Stimulated activated CD8-positive, alpha-beta memory T cell treated with anti-CD3 and anti-CD28 coated beads, Interleukin-12 subunit alpha, Interleukin-12 subunit beta, amount 100 ng/mL, for 4 hours (primary cell): ENCODE data around the gene AMBRA1.
"Not testable (repeated sequence)": the region's sequence is repeated elsewhere in the genome, so short reads cannot be mapped to it uniquely, and the experiment has no call there.

Source experiments
- DNase-seq: peaks from one replicate; pipeline ENCODE4 v3.0.0-alpha.2; 2020; ENCODE audit warnings: low read depth

Gene AMBRA1

DNA sequence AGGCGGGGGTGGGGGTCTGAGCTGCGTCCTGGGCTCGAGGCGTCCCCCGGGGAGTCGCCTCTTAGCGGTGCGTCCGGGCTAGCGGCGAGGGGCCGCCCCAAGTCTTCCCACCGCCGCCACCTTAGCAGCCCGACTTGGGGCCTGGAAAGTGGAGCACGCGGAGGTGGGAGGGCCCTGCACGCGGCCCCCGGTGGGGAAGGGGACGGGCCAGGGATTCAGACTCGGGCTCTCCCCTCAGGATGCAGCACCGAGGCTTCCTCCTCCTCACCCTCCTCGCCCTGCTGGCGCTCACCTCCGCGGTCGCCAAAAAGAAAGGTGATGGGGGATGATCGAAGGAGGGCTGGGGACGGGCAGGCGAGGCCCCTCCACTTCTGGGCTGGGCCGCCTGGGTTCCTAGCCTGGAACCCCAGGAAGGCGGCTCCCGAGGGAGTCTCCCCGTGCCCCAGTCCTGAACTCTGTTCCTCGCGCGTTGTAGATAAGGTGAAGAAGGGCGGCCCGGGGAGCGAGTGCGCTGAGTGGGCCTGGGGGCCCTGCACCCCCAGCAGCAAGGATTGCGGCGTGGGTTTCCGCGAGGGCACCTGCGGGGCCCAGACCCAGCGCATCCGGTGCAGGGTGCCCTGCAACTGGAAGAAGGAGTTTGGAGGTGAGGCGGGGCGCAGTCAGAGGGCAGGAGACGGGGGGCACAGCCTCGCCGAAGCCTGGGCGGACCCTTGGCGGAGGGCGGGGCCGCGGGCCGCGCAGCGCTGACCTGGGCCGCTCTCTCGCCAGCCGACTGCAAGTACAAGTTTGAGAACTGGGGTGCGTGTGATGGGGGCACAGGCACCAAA, 211.8 kb downstream of the AMBRA1 start:
- DNase-seq = no peak

DNA sequence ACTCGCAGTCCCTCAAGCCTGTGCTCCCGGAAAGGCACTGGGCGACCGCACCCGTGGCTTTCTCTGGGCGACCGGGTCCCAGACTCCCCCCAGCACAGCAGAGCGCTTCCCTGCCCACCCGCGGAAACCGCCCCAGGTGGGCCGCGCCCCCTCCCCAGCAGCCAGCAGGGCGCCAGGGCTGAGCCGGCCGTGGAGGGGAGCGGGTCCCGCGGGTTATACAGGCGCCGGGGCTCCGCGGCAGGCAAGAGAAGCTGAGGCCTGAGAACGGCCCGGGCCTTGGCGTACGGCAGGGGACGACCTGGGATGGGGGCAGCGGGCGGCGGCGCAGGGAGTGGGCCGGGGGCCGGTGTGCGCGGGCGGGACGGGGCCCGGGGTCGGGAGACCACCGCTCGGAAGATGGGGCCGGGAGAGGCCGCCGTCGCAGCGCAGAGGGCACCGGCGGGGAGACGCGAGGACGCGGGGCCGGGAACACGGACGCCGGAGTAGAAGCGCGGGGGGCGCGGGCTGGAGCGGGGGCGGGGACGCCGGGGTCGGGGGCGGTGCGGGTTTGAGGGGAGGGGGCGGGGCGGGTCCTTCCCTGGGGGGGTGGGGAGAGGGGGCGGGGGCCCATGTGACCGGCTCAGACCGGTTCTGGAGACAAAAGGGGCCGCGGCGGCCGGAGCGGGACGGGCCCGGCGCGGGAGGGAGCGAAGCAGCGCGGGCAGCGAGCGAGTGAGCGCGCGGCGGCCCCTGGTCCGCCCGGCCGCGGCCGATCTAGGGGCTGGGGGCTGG, 212.6 kb downstream of the AMBRA1 start, which contains the start of gene MDK:
TSS of gene MDK (plus strand) at position 622 of the 771 bp plus-strand sequence. CDS start 389 bp downstream, outside the sequence.
- DNase-seq = no peak

GRCh38 chr11:46380340-46381047, 213.3 kb downstream of the AMBRA1 start:
- peak; percentile 49 for DNase-seq

DNA sequence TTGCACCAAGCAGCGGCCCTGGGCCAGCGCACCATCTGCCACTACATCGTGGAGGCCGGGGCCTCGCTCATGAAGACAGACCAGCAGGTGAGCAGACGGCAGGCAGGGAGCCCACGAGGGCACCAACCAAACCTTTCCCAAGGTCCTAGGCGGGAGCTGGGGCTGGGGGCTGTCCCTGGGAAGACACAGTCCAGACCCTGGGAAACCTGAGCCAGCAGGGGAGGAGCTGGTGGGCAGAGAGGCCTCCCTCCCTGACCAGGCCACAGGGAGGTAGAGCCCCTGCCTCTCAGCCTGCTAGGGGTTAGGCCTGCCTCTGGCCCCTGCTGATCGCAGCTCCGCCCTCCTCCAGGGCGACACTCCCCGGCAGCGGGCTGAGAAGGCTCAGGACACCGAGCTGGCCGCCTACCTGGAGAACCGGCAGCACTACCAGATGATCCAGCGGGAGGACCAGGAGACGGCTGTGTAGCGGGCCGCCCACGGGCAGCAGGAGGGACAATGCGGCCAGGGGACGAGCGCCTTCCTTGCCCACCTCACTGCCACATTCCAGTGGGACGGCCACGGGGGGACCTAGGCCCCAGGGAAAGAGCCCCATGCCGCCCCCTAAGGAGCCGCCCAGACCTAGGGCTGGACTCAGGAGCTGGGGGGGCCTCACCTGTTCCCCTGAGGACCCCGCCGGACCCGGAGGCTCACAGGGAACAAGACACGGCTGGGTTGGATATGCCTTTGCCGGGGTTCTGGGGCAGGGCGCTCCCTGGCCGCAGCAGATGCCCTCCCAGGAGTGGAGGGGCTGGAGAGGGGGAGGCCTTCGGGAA, 214.1 kb downstream of the AMBRA1 start:
- not testable (repeated sequence) for DNase-seq

DNA sequence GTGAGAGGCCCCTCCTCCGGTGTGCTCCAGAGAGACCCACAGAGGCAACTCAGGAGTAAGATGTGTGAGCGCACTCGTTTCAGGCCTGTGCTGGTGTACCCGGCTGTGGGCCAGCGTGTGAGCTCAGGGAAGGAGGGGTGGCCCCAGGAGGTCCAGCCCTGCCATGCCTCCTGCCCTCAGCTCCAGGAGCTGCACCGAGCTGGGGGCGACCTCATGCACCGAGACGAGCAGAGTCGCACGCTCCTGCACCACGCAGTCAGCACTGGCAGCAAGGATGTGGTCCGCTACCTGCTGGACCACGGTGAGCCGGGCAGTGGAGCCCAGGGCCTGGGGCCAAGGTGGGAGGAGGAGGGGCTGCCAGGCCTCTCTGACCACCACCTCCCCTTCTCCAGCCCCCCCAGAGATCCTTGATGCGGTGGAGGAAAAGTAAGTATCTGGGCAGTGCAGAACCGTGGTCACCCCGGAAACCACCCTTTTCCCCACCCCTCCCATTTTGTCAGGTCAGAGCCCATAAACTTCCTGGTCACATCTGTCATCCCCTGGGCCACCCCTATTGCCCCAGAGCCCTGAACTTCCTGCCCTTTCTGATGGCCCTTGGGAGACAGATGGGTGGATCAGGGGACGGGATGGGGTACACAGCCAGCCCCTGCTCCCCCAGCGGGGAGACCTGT, 214.9 kb downstream of the AMBRA1 start:
- DNase-seq = no peak

DNA sequence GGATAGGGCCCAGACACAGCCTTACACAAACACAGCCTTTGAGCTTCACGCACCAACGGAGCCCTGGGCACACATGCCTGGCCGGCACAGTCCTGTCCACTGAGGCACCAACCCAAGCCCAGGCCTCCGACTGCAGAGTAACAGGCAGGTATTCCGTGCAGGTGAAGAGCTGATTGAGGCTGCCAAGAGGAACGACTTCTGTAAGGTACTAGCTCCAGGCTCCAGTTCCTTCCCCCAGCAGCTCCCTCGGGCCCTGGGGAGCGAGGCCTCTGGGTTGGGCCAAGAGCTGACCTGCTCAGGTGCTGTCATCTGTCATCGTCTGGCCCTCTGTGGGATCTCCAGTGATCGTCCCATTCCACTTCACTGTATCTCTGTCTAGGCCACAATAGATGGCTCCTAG, 215.5 kb downstream of the AMBRA1 start:
- DNase-seq = no peak

- DNase-seq = no peak
Observed at GRCh38 chr11:46377831-46378230, 216.0 kb downstream of the AMBRA1 start.

DNA sequence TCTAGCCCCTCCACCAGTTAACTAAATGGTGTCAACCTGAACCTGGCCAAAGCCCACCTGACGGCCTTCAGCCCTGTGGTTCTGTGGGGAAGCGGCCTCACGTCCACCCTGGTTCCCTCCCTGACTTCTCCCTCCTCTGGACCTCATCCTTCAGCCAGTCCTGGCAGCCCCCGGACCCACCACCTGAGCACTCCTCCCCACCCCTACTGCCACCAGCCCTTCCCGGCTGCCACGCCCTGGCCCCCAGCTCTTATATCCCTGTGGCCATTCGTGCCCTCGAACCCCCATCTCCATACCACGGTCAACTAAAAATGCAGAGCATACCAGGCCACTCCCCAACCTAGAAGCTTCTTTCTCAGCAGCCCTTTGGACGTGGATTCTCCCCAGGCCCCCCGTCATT, 216.5 kb downstream of the AMBRA1 start:
- DNase-seq = no peak

DNA sequence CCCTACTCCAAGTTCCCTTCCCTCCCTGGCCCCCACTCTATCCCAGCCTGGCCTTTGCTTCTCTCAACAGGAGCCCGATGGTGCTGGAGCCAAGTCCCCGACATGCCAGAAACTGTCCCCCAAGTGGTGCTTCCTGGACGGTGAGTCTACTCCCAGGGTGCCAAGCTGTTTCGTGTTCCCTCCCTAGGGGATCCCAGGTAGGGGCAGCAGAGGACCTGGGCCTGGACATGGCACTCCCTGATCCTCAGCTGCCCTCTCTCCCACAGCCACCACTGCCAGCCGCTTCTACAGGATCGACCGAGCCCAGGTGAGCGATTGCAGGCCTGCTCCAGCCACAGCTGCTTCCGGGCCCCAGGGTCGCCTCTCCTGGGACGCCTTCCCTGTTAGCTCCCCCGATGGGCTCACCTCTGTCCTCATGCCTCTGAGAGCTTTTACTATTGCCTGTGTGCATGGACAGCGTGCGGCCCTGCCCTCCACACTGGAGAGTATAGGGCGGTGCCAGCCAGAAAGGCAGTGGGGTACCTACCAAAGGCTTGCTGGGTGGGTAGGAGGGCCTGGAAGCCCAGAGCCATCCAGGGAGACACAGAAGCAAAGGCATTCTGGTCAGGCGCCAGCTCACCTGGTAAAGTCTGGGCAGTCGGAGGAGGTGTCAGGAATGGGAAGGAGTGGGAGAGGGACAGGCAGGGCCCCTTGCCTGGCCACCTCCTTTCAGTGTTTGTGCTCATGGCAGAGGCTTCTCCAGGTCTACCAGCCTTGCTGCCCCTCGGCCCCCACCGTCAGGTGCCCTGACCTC, 217.4 kb downstream of the AMBRA1 start:
- no peak for DNase-seq

- DNase-seq = no peak
Observed at GRCh38 chr11:46375392-46376101, 218.3 kb downstream of the AMBRA1 start.

- no peak for DNase-seq
Observed at GRCh38 chr11:46374815-46375214, 219.0 kb downstream of the AMBRA1 start.

DNA sequence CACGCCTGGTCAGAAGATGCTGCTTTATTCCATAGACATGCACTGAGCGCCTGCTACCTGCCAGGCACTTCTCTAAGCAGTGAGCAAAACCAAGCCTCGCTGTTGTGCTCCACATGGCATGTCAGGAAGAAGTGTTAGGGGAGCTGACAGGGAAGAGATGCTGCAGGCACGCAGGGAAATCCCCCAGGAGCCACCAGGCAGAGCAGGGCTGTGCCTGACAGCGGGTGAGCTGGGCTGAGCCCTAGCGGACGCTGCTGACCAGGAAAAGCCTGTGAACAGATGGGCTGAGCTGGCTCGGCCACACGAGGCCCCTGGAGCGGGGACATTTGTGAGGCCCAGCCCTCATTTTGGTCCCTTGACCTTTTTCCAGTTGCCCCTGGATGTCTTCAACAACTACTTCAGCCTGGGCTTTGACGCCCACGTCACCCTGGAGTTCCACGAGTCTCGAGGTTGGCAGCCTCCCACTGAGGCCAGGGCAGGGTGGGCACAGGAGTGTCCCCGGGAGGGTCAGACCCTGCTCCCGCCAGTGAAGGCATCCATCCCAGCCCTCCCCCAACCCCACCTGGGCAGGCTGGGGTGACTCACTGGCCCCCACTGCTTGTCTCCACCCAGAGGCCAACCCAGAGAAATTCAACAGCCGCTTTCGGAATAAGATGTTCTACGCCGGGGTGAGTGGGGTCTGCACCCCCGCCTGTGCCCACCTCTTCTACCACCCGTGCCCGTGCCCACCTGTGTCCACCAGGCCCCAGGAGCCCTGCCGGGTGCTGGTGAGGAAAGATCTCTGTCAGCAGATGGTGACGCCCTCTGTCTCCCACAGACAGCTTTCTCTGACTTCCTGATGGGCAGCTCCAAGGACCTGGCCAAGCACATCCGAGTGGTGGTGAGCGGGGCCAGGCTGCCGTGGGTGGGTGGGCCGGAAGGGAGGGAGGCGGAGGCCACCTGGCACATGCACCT, 219.8 kb downstream of the AMBRA1 start:
- no peak for DNase-seq

DNA sequence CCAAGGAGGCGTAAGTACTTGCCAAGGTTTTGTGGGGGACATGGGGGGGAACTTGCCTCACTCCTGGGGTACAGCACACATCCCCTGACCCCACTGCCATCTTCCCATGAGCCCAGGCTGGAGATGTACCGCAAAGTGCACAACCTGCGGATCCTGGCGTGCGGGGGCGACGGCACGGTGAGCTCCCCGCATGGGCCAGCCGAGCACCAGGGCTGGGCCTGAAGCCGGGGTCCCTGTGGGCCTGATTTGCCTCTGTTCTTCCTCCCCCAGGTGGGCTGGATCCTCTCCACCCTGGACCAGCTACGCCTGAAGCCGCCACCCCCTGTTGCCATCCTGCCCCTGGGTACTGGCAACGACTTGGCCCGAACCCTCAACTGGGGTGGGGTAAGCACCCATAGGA, 221.3 kb downstream of the AMBRA1 start:
- not testable (repeated sequence) for DNase-seq

DNA sequence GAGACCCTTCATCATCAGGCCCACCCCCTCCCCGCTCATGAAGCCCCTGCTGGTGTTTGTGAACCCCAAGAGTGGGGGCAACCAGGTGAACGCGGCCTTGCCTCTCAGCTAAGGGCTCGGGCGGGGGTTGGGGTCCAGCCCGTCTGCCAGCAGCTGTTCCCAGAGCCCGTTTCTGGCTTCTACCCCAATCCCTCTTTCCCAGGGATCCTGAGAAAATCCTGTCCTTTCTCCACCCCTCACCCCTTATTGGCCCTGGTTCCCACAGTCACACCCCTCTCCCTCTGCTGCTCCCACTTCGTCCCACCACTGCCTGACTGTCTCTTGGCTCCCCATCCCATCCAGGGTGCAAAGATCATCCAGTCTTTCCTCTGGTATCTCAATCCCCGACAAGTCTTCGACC, 221.7 kb downstream of the AMBRA1 start:
- no peak for DNase-seq

DNA sequence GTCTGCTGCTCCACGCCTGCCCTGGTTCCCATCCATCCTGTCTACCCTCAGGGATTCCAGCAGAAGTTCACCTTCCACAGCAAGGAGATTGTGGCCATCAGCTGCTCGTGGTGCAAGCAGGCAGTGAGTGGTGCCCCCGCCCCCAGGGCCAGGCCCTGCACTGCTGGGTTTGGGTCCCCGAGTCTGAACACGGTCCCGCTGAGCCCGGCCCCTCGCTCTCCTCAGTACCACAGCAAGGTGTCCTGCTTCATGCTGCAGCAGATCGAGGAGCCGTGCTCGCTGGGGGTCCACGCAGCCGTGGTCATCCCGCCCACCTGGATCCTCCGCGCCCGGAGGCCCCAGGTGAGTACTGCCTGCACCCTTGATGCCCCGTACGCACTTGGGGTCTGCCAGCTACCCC, 222.6 kb downstream of the AMBRA1 start:
- not testable (repeated sequence) for DNase-seq

GRCh38 chr11:46370253-46370652, 223.6 kb downstream of the AMBRA1 start:
- DNase-seq = no peak

DNA sequence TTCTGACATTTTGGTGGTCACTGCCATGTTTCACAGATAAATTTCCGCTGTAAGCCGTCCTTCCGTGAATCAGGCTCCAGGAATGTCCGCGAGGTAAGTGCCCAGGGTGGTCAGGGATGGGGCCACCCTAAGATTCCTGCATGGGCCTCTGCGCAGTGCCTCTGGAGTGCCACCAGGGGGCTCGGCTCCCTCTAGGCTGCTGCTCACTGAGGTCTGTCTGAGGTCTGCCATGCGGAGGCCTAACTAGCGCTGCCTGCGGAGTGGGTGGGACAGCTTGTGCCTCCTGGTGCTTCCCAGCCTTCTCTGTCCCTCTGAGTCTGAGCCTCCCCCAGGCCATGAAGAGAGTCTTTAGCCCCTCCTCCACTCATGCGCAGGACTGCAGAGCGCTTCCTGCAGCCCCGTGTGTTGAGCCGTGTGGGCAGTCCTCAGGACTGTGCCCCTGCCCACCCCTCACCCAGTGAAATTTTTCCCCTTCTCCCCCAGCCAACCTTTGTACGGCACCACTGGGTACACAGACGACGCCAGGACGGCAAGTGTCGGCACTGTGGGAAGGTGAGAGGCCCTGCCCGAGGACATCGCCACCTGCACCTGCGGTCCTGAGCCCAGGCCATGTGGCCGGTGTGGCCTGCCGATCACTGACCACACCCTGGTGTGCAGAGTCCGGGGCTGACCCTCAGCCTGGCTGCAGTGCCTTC, 224.2 kb downstream of the AMBRA1 start:
- no peak for DNase-seq

- no peak for DNase-seq
Observed at GRCh38 chr11:46367916-46368267, 225.9 kb downstream of the AMBRA1 start.
